HCT116 (cell line): ENCODE data around the gene NEDD4. TPM values are rescaled to one million over a fixed set of nuclear protein-coding genes. Genes with fewer than 3 reads are reported as not detected.

Experiments used
- ATAC-seq: fragments of 200-7000 bp; cut with Tn5 transposase; 2 replicates; pipeline ENCODE4 v1.9.1; 2020; ENCODE audit warnings: mild to moderate bottlenecking, moderate library complexity
- BruUV-seq: library from RNA; stranded (reverse); fragments of 400-500 nt; replicated peaks from 2 replicates; lab custom pipeline; 2021; lab: Mats Ljungman, UMichigan
- CTCF ChIA-PET: fragments of 300-600 bp; sonication (Branson Sonifier 250); formaldehyde crosslinking; loops from one replicate; lab custom pipeline; 2021; ENCODE audit warnings: antibody characterized with exemption; lab: Charles Lee
- POLR2A ChIA-PET: fragments of 300-600, 350-600 bp; sonication (Branson Sonifier 250); formaldehyde crosslinking; loops from one replicate; lab custom pipeline; 2021; ENCODE audit warnings: antibody characterized with exemption; lab: Charles Lee
- RAD21 ChIA-PET, 2 experiments: fragments of 300-600 bp; sonication (Branson Sonifier 250); formaldehyde crosslinking; loops; one replicate each; lab custom pipeline; 2023; ENCODE audit warnings: low total read pairs in 2 of 2; ENCODE audit not compliant: uncharacterized antibody in 2 of 2, unreplicated experiment in 2 of 2, low non-redundant PET in 1 of 2; lab: Charles Lee
- DNase-seq: peaks from one replicate; pipeline ENCODE4 v3.0.0-alpha.2; 2010; ENCODE audit warnings: low read depth, low spot score
- H2AFZ ChIP-seq: fragments of 200-600 bp; shearing (Covaris generic), sonication (generic); 2 replicates; pipeline ENCODE4 v1.6.1; 2017; ENCODE audit warnings: low read depth, mixed run types, mixed read lengths, antibody characterized with exemption, low read length; ENCODE audit not compliant: poor library complexity, severe bottlenecking
- H3K27ac ChIP-seq: 2 replicates; pipeline ENCODE4 v1.5.1; 2012; ENCODE audit warnings: low read depth, low read length
- H3K27me3 ChIP-seq: fragments of 200-600 bp; sonication (generic); 2 replicates; pipeline ENCODE4 v1.6.1; 2016; ENCODE audit warnings: mixed run types, low read length, mixed read lengths; ENCODE audit not compliant: insufficient read depth
- H3K36me3 ChIP-seq, 2 experiments: fragments of 200-500 bp in 1 of 2; fragments of 200-600 bp in 1 of 2; sonication (Bioruptor generic) in 1 of 2; sonication (generic) in 1 of 2; 2 replicates each; pipeline versions ENCODE4 v1.5.1 to v1.6.1; 2014 to 2016; ENCODE audit warnings: low read length in 2 of 2, inconsistent platforms in 1 of 2, mixed read lengths in 1 of 2, mixed run types in 1 of 2; ENCODE audit not compliant: insufficient read depth in 2 of 2, control insufficient read depth in 1 of 2
- H3K4me1 ChIP-seq, 2 experiments: fragments of 200-600 bp in 1 of 2; sonication (generic) in 1 of 2; 2 replicates each; pipeline versions ENCODE4 v1.5.1 to v1.6.1; 2012 to 2017; ENCODE audit warnings: low read length in 2 of 2, inconsistent platforms in 1 of 2, mild to moderate bottlenecking in 1 of 2, mixed read lengths in 1 of 2, mixed run types in 1 of 2, moderate library complexity in 1 of 2; ENCODE audit not compliant: insufficient read depth in 2 of 2, control insufficient read depth in 1 of 2
- H3K4me2 ChIP-seq: fragments of 200-600 bp; sonication (generic); 2 replicates; pipeline ENCODE4 v1.6.1; 2017; ENCODE audit warnings: mixed run types, low read length, mixed read lengths
- H3K4me3 ChIP-seq, 2 experiments: fragments of 200-600 bp in 1 of 2; sonication (generic) in 1 of 2; replicated peaks in 1 of 2; 2 replicates each; pipeline ENCODE4 v1.5.1; 2011 to 2016; ENCODE audit warnings: low read length in 2 of 2, control low read depth in 1 of 2, low read depth in 1 of 2, mild to moderate bottlenecking in 1 of 2, mixed read lengths in 1 of 2, mixed run types in 1 of 2
- H3K79me2 ChIP-seq: fragments of 200-600 bp; sonication (generic); 2 replicates; pipeline ENCODE4 v1.6.1; 2017; ENCODE audit warnings: mild to moderate bottlenecking, mixed run types, low read length, moderate library complexity, mixed read lengths; ENCODE audit not compliant: insufficient read depth
- H3K9ac ChIP-seq: fragments of 200-600 bp; sonication (generic); 2 replicates; pipeline ENCODE4 v1.6.1; 2016; ENCODE audit warnings: low read length, mixed read lengths
- H3K9me2 ChIP-seq: fragments of 200-600 bp; sonication (generic), shearing (Covaris generic); 2 replicates; pipeline ENCODE4 v1.6.1; 2017; ENCODE audit warnings: mixed run types, mild to moderate bottlenecking, moderate library complexity; ENCODE audit not compliant: insufficient read depth
- H3K9me3 ChIP-seq, 2 experiments: fragments of 200-500 bp in 1 of 2; fragments of 200-600 bp in 1 of 2; sonication (Bioruptor generic) in 1 of 2; sonication (generic) in 1 of 2; 2 replicates each; pipeline ENCODE4 v1.6.1; 2014 to 2017; ENCODE audit warnings: low read length in 2 of 2, mixed read lengths in 2 of 2, inconsistent platforms in 1 of 2, low read depth in 1 of 2, mild to moderate bottlenecking in 1 of 2, mixed run types in 1 of 2, moderate library complexity in 1 of 2; ENCODE audit not compliant: control insufficient read depth in 1 of 2, insufficient read depth in 1 of 2
- H4K20me1 ChIP-seq: fragments of 200-600 bp; sonication (generic), shearing (Covaris generic); 2 replicates; pipeline ENCODE4 v1.6.1; 2017; ENCODE audit warnings: mixed run types, mild to moderate bottlenecking, moderate library complexity; ENCODE audit not compliant: insufficient read depth
- CBX3 ChIP-seq: IDR thresholded peaks from 2 replicates; pipeline ENCODE4 v1.6.1; 2012; ENCODE audit warnings: low read depth
- CTCF ChIP-seq, 3 experiments: fragments of 200-600 bp in 1 of 3; sonication (generic) in 1 of 3; IDR thresholded peaks in 2 of 3; conservative IDR thresholded peaks in 1 of 3; 2 replicates each; pipeline ENCODE4 v1.5.1; 2012 to 2017; ENCODE audit warnings: low read depth in 2 of 3, low read length in 2 of 3, antibody characterized with exemption in 1 of 3, borderline replicate concordance in 1 of 3, control low read depth in 1 of 3, mild to moderate bottlenecking in 1 of 3, mixed read lengths in 1 of 3, mixed run types in 1 of 3, moderate library complexity in 1 of 3; ENCODE audit not compliant: insufficient read depth in 1 of 3
- ELF1 ChIP-seq: IDR thresholded peaks from 2 replicates; pipeline ENCODE4 v1.6.1; 2012; ENCODE audit warnings: low read depth, borderline replicate concordance
- MAX ChIP-seq: IDR thresholded peaks from 2 replicates; pipeline ENCODE4 v1.6.1; 2012
- RAD21 ChIP-seq: IDR thresholded peaks from 2 replicates; pipeline ENCODE4 v1.6.1; 2012; ENCODE audit warnings: low read depth, mild to moderate bottlenecking
- SIN3A ChIP-seq: IDR thresholded peaks from 2 replicates; pipeline ENCODE4 v1.6.1; 2012; ENCODE audit warnings: low read depth
- TCF7L2 ChIP-seq: IDR thresholded peaks from 2 replicates; pipeline ENCODE4 v1.7.0; 2011; ENCODE audit warnings: borderline replicate concordance, inconsistent platforms; ENCODE audit not compliant: insufficient read depth, insufficient read length; ENCODE audit errors: extremely low read depth
- ZFX ChIP-seq: fragments of 450-650 bp; IDR thresholded peaks from 2 replicates; pipeline ENCODE4 v1.6.1; 2017
- ZNF274 ChIP-seq: fragments of 200-500 bp; sonication (Bioruptor generic); IDR thresholded peaks from 2 replicates; pipeline ENCODE4 v1.6.1; 2014; ENCODE audit warnings: mild to moderate bottlenecking, low read depth, low read length, inconsistent platforms
- intact Hi-C: fragments of 100-400 bp; cut with micrococcal nuclease; formaldehyde crosslinking; loops from 2 replicates; pipeline ENCODE4 v1.10.0; 2022
- total RNA-seq: library from RNA; stranded (reverse); gene quantifications from one replicate; pipeline ENCODE4 v1.2.1, GENCODE V29; 2021; ENCODE audit not compliant: unreplicated experiment

Gene NEDD4
- total RNA-seq, 1 experiment from 2014 or later, result 13.7 TPM

- peaks cover 8 to 9% of the 10 kb centered on the region in 2 experiments for H3K4me1 ChIP-seq
- H3K27ac ChIP-seq, result no peak overlapping the region
- H2AFZ ChIP-seq, result no peak overlapping the region
- ATAC-seq, result no peak
- POLR2A ChIA-PET, result no interaction called here
- no peaks in the 10 kb centered on the region for H3K27me3 ChIP-seq
- H3K9me3 ChIP-seq, result no peaks in the 10 kb centered on the region
- H3K9ac ChIP-seq, result no peak overlapping the region
- CTCF ChIA-PET, result no interaction called here
- RAD21 ChIA-PET, result no interaction called here
- no peak for DNase-seq
- H3K4me3 ChIP-seq, result no peak overlapping the region
- TF ChIP-seq CBX3, result no peak
- no peak for TF ChIP-seq SIN3A
- no peak for TF ChIP-seq ZNF274
- TF ChIP-seq RAD21, result no peak
- TF ChIP-seq ELF1, result no peak
- no peak for TF ChIP-seq ZFX
- no peak for TF ChIP-seq MAX
- no peak for TF ChIP-seq CTCF (IDR thresholded peaks at IDR 0.05 in 2 of 3, conservative IDR thresholded peaks at IDR 0.05 in 1 of 3; ENCODE audit: borderline replicate concordance in 1 of 3, insufficient read depth in 1 of 3, low read depth in 2 of 3, low read length in 2 of 3)
- no peaks in the 10 kb centered on the region for H4K20me1 ChIP-seq
- no peaks in the 10 kb centered on the region for H3K36me3 ChIP-seq
- H3K4me2 ChIP-seq, result no peak overlapping the region
- H3K79me2 ChIP-seq, result no peaks in the 10 kb centered on the region
- no peaks in the 10 kb centered on the region for H3K9me2 ChIP-seq
- no TSS peak for BruUV-seq
- intact Hi-C loops, result loop anchor here (10.0 kb wide), 1 partner anchor 160 kb away; no protein-coding TSS in a partner anchor
Observed at GRCh38 chr15:55894399-55894965, 98.9 kb downstream of the NEDD4 start.

- Histone ChIP-seq H3K9me2 (no peaks in the 10 kb centered on the region), H3K36me3 (no peaks in the 10 kb centered on the region), H3K4me1 (peaks cover 8 to 9% of the 10 kb centered on the region in 2 experiments), H3K4me2 (no peak overlapping the region), H3K9me3 (no peaks in the 10 kb centered on the region), H3K79me2 (no peaks in the 10 kb centered on the region), H3K27ac (no peak overlapping the region)
- no TSS peak for BruUV-seq
- no peak for ATAC-seq
- DNase-seq, result no peak
- RAD21 ChIA-PET, result no interaction called here
- intact Hi-C loops, result loop anchor here (10.0 kb wide), 1 partner anchor 161 kb away; no protein-coding TSS in a partner anchor
- TF ChIP-seq TCF7L2, result no peak
- TF ChIP-seq, all 23 proteins: peak for 0
- Histone ChIP-seq H3K27me3 (no peaks in the 10 kb centered on the region), H4K20me1 (no peaks in the 10 kb centered on the region), H3K4me3 (no peak overlapping the region), H3K9ac (no peak overlapping the region), H2AFZ (no peak overlapping the region)
- CTCF ChIA-PET, result interaction anchor here (1.1 to 1.4 kb wide), 2 partner anchors 24 to 252 kb away, joined by 3 to 7 read pairs; no protein-coding TSS in a partner anchor
- POLR2A ChIA-PET, result no interaction called here
Observed at GRCh38 chr15:55893852-55894251, 99.6 kb downstream of the NEDD4 start.
